GM12878 (cell line): ENCODE measurements around the gene DHX16. TPM values are rescaled to one million over a fixed set of nuclear protein-coding genes. Genes with fewer than 3 reads are reported as not detected.

Source experiments
- BHLHE40 ChIP-seq, 2 experiments: fragments of 450-650 bp in 1 of 2; IDR thresholded peaks; 2 replicates each; pipeline ENCODE4 v1.6.1; 2011 to 2017; ENCODE audit warnings: low read depth in 2 of 2, borderline replicate concordance in 1 of 2, improper control_type of control experiment in 1 of 2, low read length in 1 of 2, mild to moderate bottlenecking in 1 of 2
- BRCA1 ChIP-seq: IDR thresholded peaks from 2 replicates; pipeline ENCODE4 v1.6.1; 2011; ENCODE audit warnings: low read depth, low read length, improper control_type of control experiment
- CHD1 ChIP-seq: IDR thresholded peaks from 2 replicates; pipeline ENCODE4 v1.6.1; 2012; ENCODE audit warnings: low read depth, low read length, improper control_type of control experiment
- CREB1 ChIP-seq: IDR thresholded peaks from 2 replicates; pipeline ENCODE4 v1.6.1; 2012; ENCODE audit warnings: low read depth, mild to moderate bottlenecking, inconsistent platforms
- FOS ChIP-seq: IDR thresholded peaks from 3 replicates; pipeline ENCODE4 v1.6.1; 2011; ENCODE audit warnings: borderline replicate concordance; ENCODE audit not compliant: insufficient read length; ENCODE audit errors: extremely low read depth
- HDAC2 ChIP-seq: fragments of 200-600 bp; sonication (generic); IDR thresholded peaks from 2 replicates; pipeline ENCODE4 v1.6.1; 2017
- JUNB ChIP-seq: IDR thresholded peaks from 2 replicates; pipeline ENCODE4 v1.6.1; 2016; ENCODE audit warnings: antibody characterized with exemption, mild to moderate bottlenecking
- NBN ChIP-seq: fragments of 450-650 bp; IDR thresholded peaks from 2 replicates; pipeline ENCODE4 v1.6.1; 2016
- NFYA ChIP-seq: IDR thresholded peaks from 2 replicates; pipeline ENCODE4 v1.6.1; 2011; ENCODE audit warnings: low read depth, mild to moderate bottlenecking, low read length, improper control_type of control experiment, borderline replicate concordance
- RAD21 ChIP-seq: IDR thresholded peaks from 2 replicates; pipeline ENCODE4 v1.6.1; 2011; ENCODE audit warnings: mild to moderate bottlenecking, low read depth, low read length, moderate library complexity; ENCODE audit not compliant: insufficient read depth
- RUNX3 ChIP-seq: IDR thresholded peaks from 2 replicates; pipeline ENCODE4 v1.6.1; 2012; ENCODE audit warnings: low read length, inconsistent platforms
- TCF7 ChIP-seq: IDR thresholded peaks from 2 replicates; pipeline ENCODE4 v1.6.1; 2014; ENCODE audit warnings: antibody characterized with exemption, borderline replicate concordance
- polyA plus RNA-seq, 11 experiments: library from polyadenylated mRNA; depleted of rRNA in 4 of 11; unstranded in 6 of 11; stranded (reverse) in 5 of 11; fragments of >200 nt; fragmentation: Nextera tagmentation in 4 of 11; fragmentation: Illumina TruSeq in 1 of 11; extraction: Ambion mirVana in 4 of 11; extraction: Trizol in 1 of 11; gene quantifications; 1 replicate in 1 of 11; 2 replicates in 10 of 11; pipeline versions ENCODE4 v1.2.1 to v1.2.3, GENCODE V29; 2011 to 2016; ENCODE audit warnings: inconsistent platforms in 2 of 11, missing spikeins in 2 of 11, low read depth in 1 of 11
- total RNA-seq, 4 experiments: library from RNA; depleted of rRNA in 3 of 4; stranded (reverse); fragments of >200 nt in 3 of 4; fragmentation: Illumina TruSeq in 1 of 4; extraction: Trizol in 1 of 4; gene quantifications; 2 replicates each; pipeline versions ENCODE4 v1.2.1 to v1.2.3, GENCODE V29; 2013 to 2021
- TF ChIP-seq, protein P1 (sequence below): fragments of 150-350 bp; IDR thresholded peaks from 2 replicates; pipeline ENCODE4 v1.6.1; 2016; ENCODE audit warnings: low read depth, low read length
- TF ChIP-seq, protein P2 (sequence below): fragments of 450-650 bp; IDR thresholded peaks from 2 replicates; pipeline ENCODE4 v1.6.1; 2014; ENCODE audit warnings: mild to moderate bottlenecking
- TF ChIP-seq, protein P3 (sequence below): fragments of 450-650 bp; formaldehyde crosslinking; IDR thresholded peaks from 2 replicates; pipeline ENCODE4 v1.4.0; 2022; ENCODE audit warnings: mild to moderate bottlenecking, moderate library complexity
- TF ChIP-seq, protein P4 (sequence below): fragments of 450-650 bp; IDR thresholded peaks from 2 replicates; pipeline ENCODE4 v1.6.1; 2018; ENCODE audit warnings: borderline replicate concordance, mild to moderate bottlenecking; ENCODE audit not compliant: partially characterized antibody
- TF ChIP-seq, protein P5 (sequence below): fragments of 450-650 bp; IDR thresholded peaks from 2 replicates; pipeline ENCODE4 v1.6.1; 2016; ENCODE audit warnings: mild to moderate bottlenecking

The DHX16 gene
- total and polyA plus RNA-seq, 10 of the 15 experiments (the other 5 are each of a cell fraction or from before 2014, with no cell fraction given): 10.1 to 41.4 (median 38.3) TPM

DNA sequence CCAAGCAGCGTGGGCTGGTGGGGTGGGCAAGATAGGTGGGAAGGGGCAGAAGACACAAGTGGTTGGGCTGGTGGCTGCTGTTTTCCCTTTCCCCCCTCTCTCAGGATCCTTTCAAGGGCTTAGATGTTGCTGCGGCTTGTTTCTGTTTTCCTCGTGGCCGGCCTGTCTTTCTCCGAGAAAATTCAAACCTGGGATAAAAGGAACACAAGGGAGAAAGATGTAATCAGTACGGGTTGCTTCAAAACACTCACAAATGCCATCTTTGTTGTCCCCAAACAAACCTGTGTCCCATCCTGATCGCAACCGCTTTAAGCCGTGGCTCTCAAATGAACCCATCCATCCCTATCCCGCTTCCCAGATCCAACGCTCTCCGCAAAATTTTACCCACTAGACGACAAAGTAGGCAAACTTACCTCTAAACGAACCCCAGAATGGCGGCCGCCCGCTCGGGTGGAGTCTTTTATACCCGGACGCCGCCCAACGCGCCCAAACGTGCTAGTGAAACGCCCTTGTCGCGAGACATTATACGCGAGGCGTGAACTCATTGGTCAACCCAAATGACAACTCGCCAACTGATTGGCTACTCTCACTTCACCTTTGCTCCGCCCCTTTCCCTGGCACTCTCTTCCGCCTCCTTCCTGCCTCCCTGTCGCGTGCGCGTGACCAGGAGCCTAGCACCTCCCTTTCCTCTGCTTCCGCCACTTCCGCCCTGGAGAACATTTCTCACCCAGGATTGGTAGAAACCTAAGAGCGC is 55.8 kb downstream of the DHX16 start, which contains the start of gene PPP1R10 (continued):
- TF ChIP-seq FOS (peak; percentile 27), HDAC2 (no peak), BHLHE40 (IDR thresholded peaks at IDR 0.05; ENCODE audit: borderline replicate concordance in 1 of 2, low read depth in 2 of 2, low read length in 1 of 2) (peak; percentile 95 to 98), RAD21 (no peak), TCF7 (no peak), NFYA (no peak), CHD1 (peak; percentile 96), RUNX3 (peak; percentile 72), BRCA1 (peak; percentile 86), CREB1 (peak; percentile 90), JUNB (no peak), NBN (peak; percentile 90)
- TF ChIP-seq, protein P1, sequence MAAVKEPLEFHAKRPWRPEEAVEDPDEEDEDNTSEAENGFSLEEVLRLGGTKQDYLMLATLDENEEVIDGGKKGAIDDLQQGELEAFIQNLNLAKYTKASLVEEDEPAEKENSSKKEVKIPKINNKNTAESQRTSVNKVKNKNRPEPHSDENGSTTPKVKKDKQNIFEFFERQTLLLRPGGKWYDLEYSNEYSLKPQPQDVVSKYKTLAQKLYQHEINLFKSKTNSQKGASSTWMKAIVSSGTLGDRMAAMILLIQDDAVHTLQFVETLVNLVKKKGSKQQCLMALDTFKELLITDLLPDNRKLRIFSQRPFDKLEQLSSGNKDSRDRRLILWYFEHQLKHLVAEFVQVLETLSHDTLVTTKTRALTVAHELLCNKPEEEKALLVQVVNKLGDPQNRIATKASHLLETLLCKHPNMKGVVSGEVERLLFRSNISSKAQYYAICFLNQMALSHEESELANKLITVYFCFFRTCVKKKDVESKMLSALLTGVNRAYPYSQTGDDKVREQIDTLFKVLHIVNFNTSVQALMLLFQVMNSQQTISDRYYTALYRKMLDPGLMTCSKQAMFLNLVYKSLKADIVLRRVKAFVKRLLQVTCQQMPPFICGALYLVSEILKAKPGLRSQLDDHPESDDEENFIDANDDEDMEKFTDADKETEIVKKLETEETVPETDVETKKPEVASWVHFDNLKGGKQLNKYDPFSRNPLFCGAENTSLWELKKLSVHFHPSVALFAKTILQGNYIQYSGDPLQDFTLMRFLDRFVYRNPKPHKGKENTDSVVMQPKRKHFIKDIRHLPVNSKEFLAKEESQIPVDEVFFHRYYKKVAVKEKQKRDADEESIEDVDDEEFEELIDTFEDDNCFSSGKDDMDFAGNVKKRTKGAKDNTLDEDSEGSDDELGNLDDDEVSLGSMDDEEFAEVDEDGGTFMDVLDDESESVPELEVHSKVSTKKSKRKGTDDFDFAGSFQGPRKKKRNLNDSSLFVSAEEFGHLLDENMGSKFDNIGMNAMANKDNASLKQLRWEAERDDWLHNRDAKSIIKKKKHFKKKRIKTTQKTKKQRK: peak; percentile 53
- TF ChIP-seq, protein P2, sequence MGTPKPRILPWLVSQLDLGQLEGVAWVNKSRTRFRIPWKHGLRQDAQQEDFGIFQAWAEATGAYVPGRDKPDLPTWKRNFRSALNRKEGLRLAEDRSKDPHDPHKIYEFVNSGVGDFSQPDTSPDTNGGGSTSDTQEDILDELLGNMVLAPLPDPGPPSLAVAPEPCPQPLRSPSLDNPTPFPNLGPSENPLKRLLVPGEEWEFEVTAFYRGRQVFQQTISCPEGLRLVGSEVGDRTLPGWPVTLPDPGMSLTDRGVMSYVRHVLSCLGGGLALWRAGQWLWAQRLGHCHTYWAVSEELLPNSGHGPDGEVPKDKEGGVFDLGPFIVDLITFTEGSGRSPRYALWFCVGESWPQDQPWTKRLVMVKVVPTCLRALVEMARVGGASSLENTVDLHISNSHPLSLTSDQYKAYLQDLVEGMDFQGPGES: no peak; the same call in 1 of the 2 replicates
- TF ChIP-seq, protein P3, sequence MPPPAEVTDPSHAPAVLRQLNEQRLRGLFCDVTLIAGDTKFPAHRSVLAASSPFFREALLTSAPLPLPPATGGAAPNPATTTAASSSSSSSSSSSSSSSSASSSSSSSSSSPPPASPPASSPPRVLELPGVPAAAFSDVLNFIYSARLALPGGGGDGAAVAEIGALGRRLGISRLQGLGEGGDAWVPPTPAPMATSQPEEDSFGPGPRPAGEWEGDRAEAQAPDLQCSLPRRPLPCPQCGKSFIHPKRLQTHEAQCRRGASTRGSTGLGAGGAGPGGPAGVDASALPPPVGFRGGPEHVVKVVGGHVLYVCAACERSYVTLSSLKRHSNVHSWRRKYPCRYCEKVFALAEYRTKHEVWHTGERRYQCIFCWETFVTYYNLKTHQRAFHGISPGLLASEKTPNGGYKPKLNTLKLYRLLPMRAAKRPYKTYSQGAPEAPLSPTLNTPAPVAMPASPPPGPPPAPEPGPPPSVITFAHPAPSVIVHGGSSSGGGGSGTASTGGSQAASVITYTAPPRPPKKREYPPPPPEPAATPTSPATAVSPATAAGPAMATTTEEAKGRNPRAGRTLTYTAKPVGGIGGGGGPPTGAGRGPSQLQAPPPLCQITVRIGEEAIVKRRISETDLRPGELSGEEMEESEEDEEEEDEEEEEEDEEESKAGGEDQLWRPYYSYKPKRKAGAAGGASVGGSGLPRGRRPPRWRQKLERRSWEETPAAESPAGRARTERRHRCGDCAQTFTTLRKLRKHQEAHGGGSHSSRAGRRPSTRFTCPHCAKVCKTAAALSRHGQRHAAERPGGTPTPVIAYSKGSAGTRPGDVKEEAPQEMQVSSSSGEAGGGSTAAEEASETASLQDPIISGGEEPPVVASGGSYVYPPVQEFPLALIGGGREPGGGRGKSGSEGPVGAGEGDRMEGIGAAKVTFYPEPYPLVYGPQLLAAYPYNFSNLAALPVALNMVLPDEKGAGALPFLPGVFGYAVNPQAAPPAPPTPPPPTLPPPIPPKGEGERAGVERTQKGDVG (CRISPR knock-in tag): peak; percentile 89
- TF ChIP-seq, protein P4, sequence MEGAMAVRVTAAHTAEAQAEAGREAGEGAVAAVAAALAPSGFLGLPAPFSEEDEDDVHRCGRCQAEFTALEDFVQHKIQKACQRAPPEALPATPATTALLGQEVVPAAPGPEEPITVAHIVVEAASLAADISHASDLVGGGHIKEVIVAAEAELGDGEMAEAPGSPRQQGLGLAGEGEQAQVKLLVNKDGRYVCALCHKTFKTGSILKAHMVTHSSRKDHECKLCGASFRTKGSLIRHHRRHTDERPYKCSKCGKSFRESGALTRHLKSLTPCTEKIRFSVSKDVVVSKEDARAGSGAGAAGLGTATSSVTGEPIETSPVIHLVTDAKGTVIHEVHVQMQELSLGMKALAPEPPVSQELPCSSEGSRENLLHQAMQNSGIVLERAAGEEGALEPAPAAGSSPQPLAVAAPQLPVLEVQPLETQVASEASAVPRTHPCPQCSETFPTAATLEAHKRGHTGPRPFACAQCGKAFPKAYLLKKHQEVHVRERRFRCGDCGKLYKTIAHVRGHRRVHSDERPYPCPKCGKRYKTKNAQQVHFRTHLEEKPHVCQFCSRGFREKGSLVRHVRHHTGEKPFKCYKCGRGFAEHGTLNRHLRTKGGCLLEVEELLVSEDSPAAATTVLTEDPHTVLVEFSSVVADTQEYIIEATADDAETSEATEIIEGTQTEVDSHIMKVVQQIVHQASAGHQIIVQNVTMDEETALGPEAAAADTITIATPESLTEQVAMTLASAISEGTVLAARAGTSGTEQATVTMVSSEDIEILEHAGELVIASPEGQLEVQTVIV: peak; percentile 93
- TF ChIP-seq, protein P5, sequence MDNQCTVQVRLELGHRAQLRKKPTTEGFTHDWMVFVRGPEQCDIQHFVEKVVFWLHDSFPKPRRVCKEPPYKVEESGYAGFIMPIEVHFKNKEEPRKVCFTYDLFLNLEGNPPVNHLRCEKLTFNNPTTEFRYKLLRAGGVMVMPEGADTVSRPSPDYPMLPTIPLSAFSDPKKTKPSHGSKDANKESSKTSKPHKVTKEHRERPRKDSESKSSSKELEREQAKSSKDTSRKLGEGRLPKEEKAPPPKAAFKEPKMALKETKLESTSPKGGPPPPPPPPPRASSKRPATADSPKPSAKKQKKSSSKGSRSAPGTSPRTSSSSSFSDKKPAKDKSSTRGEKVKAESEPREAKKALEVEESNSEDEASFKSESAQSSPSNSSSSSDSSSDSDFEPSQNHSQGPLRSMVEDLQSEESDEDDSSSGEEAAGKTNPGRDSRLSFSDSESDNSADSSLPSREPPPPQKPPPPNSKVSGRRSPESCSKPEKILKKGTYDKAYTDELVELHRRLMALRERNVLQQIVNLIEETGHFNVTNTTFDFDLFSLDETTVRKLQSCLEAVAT: peak; percentile 99
